ENCODE results near the gene SIX3.

Gene SIX3

DNA sequence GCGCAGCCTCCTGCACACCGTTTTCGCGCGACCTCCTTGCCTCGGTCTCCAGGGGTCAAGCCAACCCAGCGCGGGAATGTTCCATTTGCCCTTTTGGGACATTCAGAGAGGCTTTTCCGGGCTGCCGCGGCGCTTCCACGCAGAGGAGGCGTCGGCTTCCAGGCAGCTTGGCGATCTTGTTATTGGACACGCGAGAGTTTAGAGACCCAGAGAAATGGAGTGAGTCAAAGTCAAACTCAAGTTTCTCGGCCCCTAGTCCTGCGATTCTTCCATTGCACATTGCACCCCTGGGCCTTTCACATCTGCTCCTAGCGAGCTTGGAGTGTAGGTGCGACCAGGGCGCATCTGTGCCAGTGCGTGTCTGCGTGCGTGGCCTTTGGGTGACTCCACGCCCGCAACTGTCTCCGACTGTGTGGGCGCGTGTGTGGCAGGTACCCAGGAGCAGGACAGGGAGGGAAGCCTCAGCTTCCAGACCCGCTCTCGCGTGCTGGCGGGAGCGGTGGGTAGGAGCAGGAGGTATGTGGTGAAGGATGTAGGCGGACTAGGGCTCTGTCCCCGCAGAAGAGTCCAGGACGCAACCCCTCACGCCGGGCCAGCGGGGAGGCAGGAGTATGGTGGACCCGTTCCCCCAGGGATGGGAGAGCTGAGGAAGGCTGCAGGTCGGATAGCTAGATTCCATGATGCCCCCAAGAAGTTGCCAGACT is 13.5 kb downstream of the SIX3 start:
- H3K36me3 ChIP-seq (replicated peaks in 1 of 2; ENCODE audit: control insufficient read depth in 2 of 2, insufficient read depth in 2 of 2, low read length in 2 of 2), result no peaks in the 10 kb centered on the region
- peaks cover 11% of the 10 kb centered on the region for H3K79me1 ChIP-seq (ENCODE audit: low read depth, low read length)
- peak overlapping the region; percentile 82 for H3K4me2 ChIP-seq (ENCODE audit: insufficient read depth, low read length, poor library complexity, severe bottlenecking)
- peak overlapping the region; percentile 79 for H3K18ac ChIP-seq (ENCODE audit: low read length)
- no peak overlapping the region for H3K23ac ChIP-seq (ENCODE audit: low read depth, low read length, poor library complexity)
- H3K27me3 ChIP-seq (ENCODE audit: control insufficient read depth in 3 of 3, insufficient read depth in 3 of 3, low read depth in 1 of 3, low read length in 3 of 3), result peaks cover 0 to 71% (median 23%) of the 10 kb centered on the region in 3 experiments
- H2AK5ac ChIP-seq (ENCODE audit: low read depth, low read length), result peak overlapping the region; percentile 77
- peaks cover 12 to 52% of the 10 kb centered on the region in 2 donors for H3K4me1 ChIP-seq (ENCODE audit: control insufficient read depth in 2 of 2, insufficient read depth in 1 of 2, low read depth in 1 of 2, low read length in 2 of 2)
- peak overlapping the region; percentile 63 for H2BK120ac ChIP-seq (ENCODE audit: low read depth, low read length)
- H3K9ac ChIP-seq (ENCODE audit: low read depth, low read length, poor library complexity), result peak overlapping the region; percentile 81
- peak overlapping the region; percentile 92 for H2AFZ ChIP-seq (ENCODE audit: low read length)
- H2BK15ac ChIP-seq (ENCODE audit: low read length), result no peak overlapping the region
- no peak overlapping the region for H3K27ac ChIP-seq (replicated peaks; ENCODE audit: low read length)
- H3K9me3 ChIP-seq (replicated peaks in 1 of 2; ENCODE audit: control insufficient read depth in 2 of 2, insufficient read depth in 1 of 2, low read depth in 1 of 2, low read length in 2 of 2), result peaks cover 4 to 12% of the 10 kb centered on the region in 2 donors
- no peak overlapping the region for H4K91ac ChIP-seq (ENCODE audit: low read depth, low read length, poor library complexity)
- peak overlapping the region; percentile 45 for H2BK5ac ChIP-seq (ENCODE audit: low read length)
- peak overlapping the region; percentile 47 for H2BK12ac ChIP-seq (ENCODE audit: low read length)
- H4K8ac ChIP-seq (ENCODE audit: low read depth, low read length), result no peak overlapping the region
- H3K4me3 ChIP-seq (ENCODE audit: low read length in 2 of 2), result peak overlapping the region; percentile 33 to 66
- peak overlapping the region; percentile 46 for H3K4ac ChIP-seq (ENCODE audit: low read length)
- no peak overlapping the region for H3K14ac ChIP-seq (ENCODE audit: low read length)
- DNase-seq (ENCODE audit: low spot score), result no peak
- WGBS, 2 donors (ENCODE audit: extremely low coverage in 2 of 2, insufficient read length in 2 of 2, insufficient replicate concordance in 1 of 2), result no CpG with 5 or more reads among the region's 44 CpGs

DNA sequence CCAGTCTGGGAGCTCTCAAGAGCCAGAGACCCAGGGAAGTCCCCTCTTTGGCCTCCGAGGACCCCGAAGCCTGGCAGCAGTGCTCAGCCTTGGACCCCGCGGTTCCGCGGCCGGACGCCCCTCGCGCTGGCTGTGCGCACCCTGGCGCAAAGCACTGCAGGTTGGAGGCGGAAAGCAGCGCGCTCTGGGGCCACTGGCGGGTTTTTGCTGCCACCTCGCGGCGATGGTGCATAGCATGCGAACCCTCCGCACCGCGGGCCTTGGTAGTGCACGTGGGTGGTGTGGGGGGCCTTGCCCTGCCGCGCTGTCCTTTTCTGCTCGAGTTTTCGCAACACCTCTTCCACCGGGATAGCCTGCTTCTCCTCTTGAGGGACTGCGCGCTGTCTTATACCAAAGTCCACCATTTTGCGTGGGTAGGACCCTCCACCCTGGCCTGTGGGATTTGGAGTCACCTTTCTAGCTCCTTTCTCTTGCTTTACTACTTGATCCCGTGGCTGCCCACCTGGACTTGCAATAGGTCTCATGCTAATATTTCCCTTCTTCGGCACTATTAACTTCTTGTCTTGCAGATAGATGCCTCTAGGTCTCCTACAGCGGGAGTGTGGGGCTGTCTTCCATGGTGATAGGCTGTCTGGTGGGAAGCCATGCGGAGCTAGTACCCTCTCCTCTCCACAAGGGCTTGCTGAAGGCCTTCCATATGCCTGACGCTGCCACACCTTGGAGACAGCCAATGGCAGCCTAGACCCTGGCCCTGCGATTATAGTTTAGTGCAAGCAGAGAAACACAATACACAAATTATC is 14.3 kb downstream of the SIX3 start:
- H3K4me3 ChIP-seq (ENCODE audit: low read length in 2 of 2), result peak overlapping the region; percentile 33 to 66
- peak overlapping the region; percentile 71 for H3K18ac ChIP-seq (ENCODE audit: low read length)
- no peak overlapping the region for H3K14ac ChIP-seq (ENCODE audit: low read length)
- no peak overlapping the region for H4K91ac ChIP-seq (ENCODE audit: low read depth, low read length, poor library complexity)
- H2AK5ac ChIP-seq (ENCODE audit: low read depth, low read length), result peak overlapping the region; percentile 59
- peaks cover 0 to 66% (median 23%) of the 10 kb centered on the region in 3 experiments for H3K27me3 ChIP-seq (ENCODE audit: control insufficient read depth in 3 of 3, insufficient read depth in 3 of 3, low read depth in 1 of 3, low read length in 3 of 3)
- peak overlapping the region; percentile 63 for H2BK120ac ChIP-seq (ENCODE audit: low read depth, low read length)
- H2BK15ac ChIP-seq (ENCODE audit: low read length), result no peak overlapping the region
- H2BK12ac ChIP-seq (ENCODE audit: low read length), result peak overlapping the region; percentile 47
- H3K4ac ChIP-seq (ENCODE audit: low read length), result no peak overlapping the region
- H3K9me3 ChIP-seq (replicated peaks in 1 of 2; ENCODE audit: control insufficient read depth in 2 of 2, insufficient read depth in 1 of 2, low read depth in 1 of 2, low read length in 2 of 2), result peaks cover 4 to 12% of the 10 kb centered on the region in 2 donors
- H2AFZ ChIP-seq (ENCODE audit: low read length), result peak overlapping the region; percentile 92
- H3K27ac ChIP-seq (replicated peaks; ENCODE audit: low read length), result no peak overlapping the region
- no peak for DNase-seq (ENCODE audit: low spot score)
- H3K23ac ChIP-seq (ENCODE audit: low read depth, low read length, poor library complexity), result peak overlapping the region; percentile 21
- peaks cover 10 to 45% of the 10 kb centered on the region in 2 donors for H3K4me1 ChIP-seq (ENCODE audit: control insufficient read depth in 2 of 2, insufficient read depth in 1 of 2, low read depth in 1 of 2, low read length in 2 of 2)
- no peak overlapping the region for H2BK5ac ChIP-seq (ENCODE audit: low read length)
- peak overlapping the region; percentile 52 for H4K8ac ChIP-seq (ENCODE audit: low read depth, low read length)
- peak overlapping the region; percentile 81 for H3K9ac ChIP-seq (ENCODE audit: low read depth, low read length, poor library complexity)
- H3K79me1 ChIP-seq (ENCODE audit: low read depth, low read length), result peaks cover 11% of the 10 kb centered on the region
- no peaks in the 10 kb centered on the region for H3K36me3 ChIP-seq (replicated peaks in 1 of 2; ENCODE audit: control insufficient read depth in 2 of 2, insufficient read depth in 2 of 2, low read length in 2 of 2)
- no CpG with 5 or more reads among the region's 38 CpGs for WGBS, 2 donors (ENCODE audit: extremely low coverage in 2 of 2, insufficient read length in 2 of 2, insufficient replicate concordance in 1 of 2)
- peak overlapping the region; percentile 82 for H3K4me2 ChIP-seq (ENCODE audit: insufficient read depth, low read length, poor library complexity, severe bottlenecking)

DNA sequence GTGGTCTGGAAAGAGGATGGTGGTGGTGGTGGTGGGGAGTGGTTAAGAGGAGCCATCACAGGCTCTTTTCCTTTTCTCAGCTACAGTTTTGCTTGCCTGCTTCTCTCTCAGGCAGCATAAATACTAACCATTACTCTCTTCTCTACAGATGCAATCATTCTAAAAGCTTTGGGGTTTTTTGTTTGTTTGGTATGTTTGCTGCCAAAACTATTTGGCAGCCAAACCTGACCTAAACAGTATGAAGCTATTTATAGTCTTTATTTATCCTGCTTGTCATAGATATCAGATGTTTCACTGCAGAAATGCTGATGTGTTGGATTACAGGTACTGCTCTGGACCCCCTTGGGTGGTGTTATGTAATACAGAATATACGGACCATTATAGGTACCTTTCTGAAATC is 15.3 kb downstream of the SIX3 start:
- no peak overlapping the region for H2BK12ac ChIP-seq (ENCODE audit: low read length)
- no peak overlapping the region for H2AK5ac ChIP-seq (ENCODE audit: low read depth, low read length)
- no peak overlapping the region for H3K14ac ChIP-seq (ENCODE audit: low read length)
- H3K27ac ChIP-seq (replicated peaks; ENCODE audit: low read length), result no peak overlapping the region
- no peak overlapping the region for H3K4me3 ChIP-seq (ENCODE audit: low read length in 2 of 2)
- no peak overlapping the region for H2BK120ac ChIP-seq (ENCODE audit: low read depth, low read length)
- H3K4me2 ChIP-seq (ENCODE audit: insufficient read depth, low read length, poor library complexity, severe bottlenecking), result no peak overlapping the region
- H3K23ac ChIP-seq (ENCODE audit: low read depth, low read length, poor library complexity), result no peak overlapping the region
- DNase-seq (ENCODE audit: low spot score), result no peak
- H2BK15ac ChIP-seq (ENCODE audit: low read length), result no peak overlapping the region
- no peaks in the 10 kb centered on the region for H3K36me3 ChIP-seq (replicated peaks in 1 of 2; ENCODE audit: control insufficient read depth in 2 of 2, insufficient read depth in 2 of 2, low read length in 2 of 2)
- no peak overlapping the region for H3K4ac ChIP-seq (ENCODE audit: low read length)
- H2AFZ ChIP-seq (ENCODE audit: low read length), result no peak overlapping the region
- H3K27me3 ChIP-seq (ENCODE audit: control insufficient read depth in 3 of 3, insufficient read depth in 3 of 3, low read depth in 1 of 3, low read length in 3 of 3), result peaks cover 0 to 56% (median 23%) of the 10 kb centered on the region in 3 experiments
- H3K18ac ChIP-seq (ENCODE audit: low read length), result no peak overlapping the region
- no CpG with 5 or more reads among the region's 1 CpG for WGBS, 2 donors (ENCODE audit: extremely low coverage in 2 of 2, insufficient read length in 2 of 2, insufficient replicate concordance in 1 of 2)
- H4K8ac ChIP-seq (ENCODE audit: low read depth, low read length), result no peak overlapping the region
- no peak overlapping the region for H3K9ac ChIP-seq (ENCODE audit: low read depth, low read length, poor library complexity)
- peaks cover 11% of the 10 kb centered on the region for H3K79me1 ChIP-seq (ENCODE audit: low read depth, low read length)
- H3K9me3 ChIP-seq (replicated peaks in 1 of 2; ENCODE audit: control insufficient read depth in 2 of 2, insufficient read depth in 1 of 2, low read depth in 1 of 2, low read length in 2 of 2), result peaks cover 4 to 12% of the 10 kb centered on the region in 2 donors
- peaks cover 10 to 36% of the 10 kb centered on the region in 2 donors for H3K4me1 ChIP-seq (ENCODE audit: control insufficient read depth in 2 of 2, insufficient read depth in 1 of 2, low read depth in 1 of 2, low read length in 2 of 2)
- no peak overlapping the region for H2BK5ac ChIP-seq (ENCODE audit: low read length)
- H4K91ac ChIP-seq (ENCODE audit: low read depth, low read length, poor library complexity), result no peak overlapping the region

Data from neuronal stem cell (in vitro differentiated cells).